MM.1S (cell line): ENCODE results near the gene PLOD3.

Experiments used
- EZH2 ChIP-seq: fragments of 300-600 bp; sonication (generic); optimal IDR thresholded peaks from 2 replicates; pipeline ENCODE3; 2017; ENCODE audit warnings: low read depth, mild to moderate bottlenecking, antibody characterized with exemption, low read length, mixed read lengths
- TF ChIP-seq, protein P1 (sequence below): fragments of 300-600 bp; sonication (generic); IDR thresholded peaks from 2 replicates; pipeline ENCODE4 v1.5.1; 2016; ENCODE audit warnings: antibody characterized with exemption, low read length, mixed read lengths

DNA sequence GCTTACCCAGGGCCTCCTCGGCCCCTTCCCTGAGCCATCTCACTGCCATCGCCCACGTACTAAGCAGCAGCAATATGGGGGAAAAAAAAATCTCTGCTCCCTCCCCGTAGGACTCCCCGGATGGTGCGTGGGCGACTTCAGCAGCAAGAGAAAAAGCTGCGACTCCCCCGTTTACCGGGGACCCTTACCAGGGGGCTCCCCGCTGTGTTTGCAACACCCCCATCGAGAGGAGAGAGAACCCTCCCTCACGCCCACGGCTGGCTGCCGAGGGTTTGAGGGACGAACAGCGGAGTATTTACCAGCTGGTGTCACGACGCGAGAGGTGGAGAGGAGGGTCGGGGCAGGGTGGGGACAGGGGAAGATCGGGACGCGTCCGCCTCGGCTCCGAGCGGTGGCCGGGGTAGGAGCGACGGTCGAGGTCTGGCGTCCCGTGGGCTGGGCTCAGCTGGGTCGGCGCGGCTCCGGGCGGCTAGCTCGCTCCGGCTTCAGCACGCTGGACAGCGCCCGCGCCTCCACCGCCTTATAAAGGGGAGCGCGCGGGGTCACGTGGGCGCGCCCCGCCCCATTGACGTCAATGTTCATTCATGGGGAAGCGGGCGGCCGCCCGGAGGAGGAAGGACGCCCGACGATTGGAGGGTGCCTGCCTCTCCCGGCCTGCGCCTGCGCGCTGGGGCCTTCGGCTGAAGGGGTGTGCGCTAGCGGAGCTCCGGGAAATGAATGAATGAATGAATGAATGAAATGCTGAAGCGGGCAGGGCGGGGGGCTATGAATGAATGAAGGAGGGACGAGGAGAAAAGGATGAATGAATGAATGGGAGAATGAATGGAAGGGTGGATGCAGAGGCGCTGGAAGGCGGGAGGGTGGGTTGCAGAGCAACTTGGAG is 52.1 kb downstream of the PLOD3 start, which contains the start of gene VGF:
- TF ChIP-seq, protein P1, sequence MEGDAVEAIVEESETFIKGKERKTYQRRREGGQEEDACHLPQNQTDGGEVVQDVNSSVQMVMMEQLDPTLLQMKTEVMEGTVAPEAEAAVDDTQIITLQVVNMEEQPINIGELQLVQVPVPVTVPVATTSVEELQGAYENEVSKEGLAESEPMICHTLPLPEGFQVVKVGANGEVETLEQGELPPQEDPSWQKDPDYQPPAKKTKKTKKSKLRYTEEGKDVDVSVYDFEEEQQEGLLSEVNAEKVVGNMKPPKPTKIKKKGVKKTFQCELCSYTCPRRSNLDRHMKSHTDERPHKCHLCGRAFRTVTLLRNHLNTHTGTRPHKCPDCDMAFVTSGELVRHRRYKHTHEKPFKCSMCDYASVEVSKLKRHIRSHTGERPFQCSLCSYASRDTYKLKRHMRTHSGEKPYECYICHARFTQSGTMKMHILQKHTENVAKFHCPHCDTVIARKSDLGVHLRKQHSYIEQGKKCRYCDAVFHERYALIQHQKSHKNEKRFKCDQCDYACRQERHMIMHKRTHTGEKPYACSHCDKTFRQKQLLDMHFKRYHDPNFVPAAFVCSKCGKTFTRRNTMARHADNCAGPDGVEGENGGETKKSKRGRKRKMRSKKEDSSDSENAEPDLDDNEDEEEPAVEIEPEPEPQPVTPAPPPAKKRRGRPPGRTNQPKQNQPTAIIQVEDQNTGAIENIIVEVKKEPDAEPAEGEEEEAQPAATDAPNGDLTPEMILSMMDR = no peak
- TF ChIP-seq EZH2 = no peak
